Astrocyte of the cerebellum (primary cell): Measurements from ENCODE around the gene CCDC102A.

Experiments used
- DNase-seq: peaks from one replicate; pipeline ENCODE4 v3.0.0-alpha.2; 2011; ENCODE audit warnings: low read depth
- H3K4me3 ChIP-seq: 2 replicates; pipeline ENCODE4 v1.5.1; 2011; ENCODE audit warnings: mild to moderate bottlenecking, low read depth, low read length, moderate library complexity
- in situ Hi-C: cut with HindIII; loops from 2 replicates; pipeline ENCODE4 v1.10.0; 2017; ENCODE audit warnings: low sequenced_read_pairs
- TF ChIP-seq, protein P1 (sequence below): IDR thresholded peaks from 2 replicates; pipeline ENCODE4 v1.5.1; 2012; ENCODE audit warnings: low read length, low read depth, moderate library complexity, mild to moderate bottlenecking; ENCODE audit errors: missing control alignments

CCDC102A gene

DNA sequence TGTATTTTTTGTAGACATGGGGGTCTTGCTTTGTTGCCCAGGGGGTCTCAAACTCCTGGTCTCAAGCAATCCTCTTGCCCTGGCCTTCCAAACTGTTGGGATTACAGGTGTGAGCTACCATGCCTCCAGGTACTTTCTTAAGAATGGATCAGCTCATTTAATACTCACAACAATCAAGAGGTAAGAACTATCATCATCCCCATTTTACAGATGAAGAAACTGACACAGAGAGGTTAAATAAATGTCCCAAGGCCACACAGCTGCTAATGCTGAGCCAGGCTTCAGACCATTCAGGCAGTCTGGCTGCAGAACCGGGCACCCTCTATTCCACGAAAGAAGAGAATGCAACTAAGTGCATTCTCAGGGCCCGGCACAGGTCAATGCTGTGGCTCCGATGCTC is 22.0 kb downstream of the CCDC102A start:
- TF ChIP-seq, protein P1, sequence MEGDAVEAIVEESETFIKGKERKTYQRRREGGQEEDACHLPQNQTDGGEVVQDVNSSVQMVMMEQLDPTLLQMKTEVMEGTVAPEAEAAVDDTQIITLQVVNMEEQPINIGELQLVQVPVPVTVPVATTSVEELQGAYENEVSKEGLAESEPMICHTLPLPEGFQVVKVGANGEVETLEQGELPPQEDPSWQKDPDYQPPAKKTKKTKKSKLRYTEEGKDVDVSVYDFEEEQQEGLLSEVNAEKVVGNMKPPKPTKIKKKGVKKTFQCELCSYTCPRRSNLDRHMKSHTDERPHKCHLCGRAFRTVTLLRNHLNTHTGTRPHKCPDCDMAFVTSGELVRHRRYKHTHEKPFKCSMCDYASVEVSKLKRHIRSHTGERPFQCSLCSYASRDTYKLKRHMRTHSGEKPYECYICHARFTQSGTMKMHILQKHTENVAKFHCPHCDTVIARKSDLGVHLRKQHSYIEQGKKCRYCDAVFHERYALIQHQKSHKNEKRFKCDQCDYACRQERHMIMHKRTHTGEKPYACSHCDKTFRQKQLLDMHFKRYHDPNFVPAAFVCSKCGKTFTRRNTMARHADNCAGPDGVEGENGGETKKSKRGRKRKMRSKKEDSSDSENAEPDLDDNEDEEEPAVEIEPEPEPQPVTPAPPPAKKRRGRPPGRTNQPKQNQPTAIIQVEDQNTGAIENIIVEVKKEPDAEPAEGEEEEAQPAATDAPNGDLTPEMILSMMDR, result no peak
- H3K4me3 ChIP-seq, result no peak overlapping the region
- DNase-seq, result no peak
- in situ Hi-C loops, result no loop called here

DNA sequence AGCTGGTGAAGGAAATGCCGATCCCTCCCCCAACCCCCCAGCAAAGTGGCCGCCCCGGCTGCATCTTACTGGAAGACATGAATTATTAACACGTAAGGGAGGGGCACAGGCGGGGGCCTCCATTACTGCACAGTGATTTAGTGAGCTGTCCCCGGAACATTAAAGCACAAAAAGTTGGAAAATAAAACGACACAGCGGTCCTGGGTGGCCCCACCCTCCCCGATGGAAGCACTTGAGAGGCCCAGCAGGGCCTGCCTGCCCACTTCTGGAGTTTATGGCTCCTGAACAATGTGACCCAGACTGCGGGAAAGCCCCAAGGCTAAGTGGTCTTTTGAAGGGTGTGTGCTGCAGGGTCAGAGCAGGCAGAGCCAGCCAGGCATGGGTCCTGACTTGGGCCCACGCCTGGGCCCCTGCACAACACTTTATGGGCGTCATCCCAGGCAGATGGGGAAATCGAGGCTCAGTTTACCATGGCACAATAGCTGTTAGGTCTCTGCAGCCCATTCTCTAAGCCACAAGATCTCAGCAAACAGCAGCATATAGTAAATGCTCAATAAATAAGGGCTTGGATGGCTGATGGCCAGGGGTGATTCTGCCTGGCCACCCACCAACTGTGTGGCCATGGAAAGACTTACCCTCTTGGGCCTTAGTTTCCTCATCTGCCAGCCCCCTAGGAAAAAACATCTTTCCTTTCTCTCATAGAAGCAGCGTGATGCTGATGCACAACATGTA is 22.8 kb downstream of the CCDC102A start:
- in situ Hi-C loops, result no loop called here
- DNase-seq, result no peak
- TF ChIP-seq, protein P1, result no peak
- no peak overlapping the region for H3K4me3 ChIP-seq

DNA sequence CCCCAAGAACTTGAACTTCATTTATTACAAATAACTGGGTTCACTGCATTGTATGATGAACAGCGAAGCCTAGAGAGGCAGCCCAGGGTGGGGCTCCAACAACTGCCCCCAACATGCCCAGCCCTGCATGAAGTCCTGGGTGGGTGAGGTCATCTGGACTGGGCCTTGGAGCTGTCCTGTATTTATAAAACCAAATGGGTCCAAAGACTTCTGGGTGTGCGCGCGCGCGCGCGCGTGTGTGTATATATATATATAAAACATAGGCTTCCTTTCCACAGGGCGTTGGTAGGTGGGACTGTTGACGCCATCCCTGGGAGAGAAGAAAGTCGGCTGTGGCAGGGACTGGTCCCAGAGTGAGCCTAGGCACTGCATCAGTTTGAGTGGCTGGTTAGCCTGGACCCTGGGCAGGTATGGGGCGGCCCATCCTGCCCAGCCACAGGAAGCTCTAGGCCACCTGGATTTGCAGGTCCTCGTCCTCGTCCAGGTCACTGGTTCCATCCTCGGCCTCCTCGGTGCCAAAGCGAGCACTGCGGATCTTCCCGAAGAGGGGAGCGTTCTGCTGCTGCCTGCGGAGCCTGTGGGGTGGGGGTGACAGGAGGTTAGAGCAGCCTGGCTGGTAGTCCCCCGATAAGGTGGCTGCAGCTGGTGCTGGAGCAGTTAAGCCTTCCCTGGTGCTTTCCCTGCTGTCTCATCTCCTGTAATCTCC is 23.9 kb downstream of the CCDC102A start:
- TF ChIP-seq, protein P1, result no peak
- H3K4me3 ChIP-seq, result no peak overlapping the region
- in situ Hi-C loops, result no loop called here
- no peak for DNase-seq

DNA sequence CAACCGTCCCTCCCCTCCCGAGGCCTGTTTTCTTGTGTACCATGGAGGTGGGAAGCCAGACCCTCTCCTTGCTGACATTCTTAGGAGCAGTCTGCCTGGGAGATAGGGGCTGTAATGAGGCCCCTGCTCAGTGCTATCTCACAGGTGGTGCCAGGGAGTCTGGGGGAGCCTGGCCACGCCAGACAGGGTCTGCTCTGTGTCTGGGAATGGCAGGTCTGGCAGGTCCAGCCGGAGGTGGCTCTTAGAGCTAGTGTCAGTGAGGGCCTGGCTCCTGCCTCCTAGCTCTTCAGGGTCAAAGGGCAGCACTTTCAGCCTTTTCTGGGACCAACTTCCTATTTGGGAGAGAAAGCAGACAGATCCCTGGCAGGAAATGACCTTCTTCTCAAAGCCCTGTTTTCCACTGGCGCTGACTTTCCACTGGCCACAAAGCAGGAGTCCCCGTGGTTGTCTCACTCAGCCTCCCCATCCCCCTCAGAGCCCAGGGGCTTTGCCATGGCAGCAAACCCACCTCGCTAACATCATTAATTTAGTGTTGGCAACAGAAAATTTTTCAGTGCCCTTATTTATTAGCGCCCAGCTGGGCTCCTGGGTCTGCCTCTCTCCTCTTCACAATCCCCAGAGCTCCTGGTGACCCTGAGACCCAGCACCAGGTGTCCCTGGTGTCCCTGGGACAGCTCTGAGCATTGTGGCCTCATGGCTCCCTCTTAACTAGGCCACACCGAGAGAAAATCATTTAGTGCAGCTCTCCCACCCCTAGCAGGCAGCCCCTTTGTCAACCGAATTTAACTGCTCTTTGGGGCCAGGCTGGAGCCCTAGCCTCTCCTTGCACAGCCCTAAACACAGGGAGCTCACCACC is 26.1 kb downstream of the CCDC102A start:
- no peak for DNase-seq
- TF ChIP-seq, protein P1, result no peak
- in situ Hi-C loops, result no loop called here

DNA sequence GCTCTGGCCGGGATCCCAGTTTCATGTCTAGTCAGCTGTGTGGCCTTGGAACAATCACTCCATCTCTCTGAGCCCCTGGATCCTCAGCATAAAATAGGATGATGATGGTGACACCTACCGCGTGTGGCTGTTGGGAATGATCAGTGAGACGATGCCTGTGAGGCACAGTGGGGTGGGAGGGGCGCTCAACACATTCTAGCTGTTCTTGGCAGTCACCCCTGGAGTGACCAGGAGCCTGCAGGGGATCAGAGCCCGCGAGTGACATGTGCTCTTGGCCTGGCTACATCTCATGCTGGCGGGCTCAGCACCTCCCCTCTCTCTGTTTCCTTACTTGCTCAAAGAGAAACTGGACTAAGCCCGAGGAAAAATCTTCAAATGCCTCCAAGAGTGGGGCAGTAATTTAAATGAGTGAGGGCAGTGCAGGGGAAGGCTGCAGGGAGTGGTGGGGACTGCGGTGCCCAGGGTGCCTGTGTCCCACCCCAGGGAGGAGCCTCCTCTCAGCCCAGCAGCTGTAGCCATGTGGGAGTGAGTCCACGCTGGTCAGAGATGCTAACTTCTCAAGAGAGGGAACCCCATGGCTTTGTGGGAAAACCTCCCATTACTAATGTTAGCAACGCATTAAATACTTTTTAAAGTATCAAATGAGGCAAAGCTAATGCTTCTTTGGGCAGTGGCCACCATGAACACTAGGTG is 27.0 kb downstream of the CCDC102A start:
- no peak overlapping the region for H3K4me3 ChIP-seq
- TF ChIP-seq, protein P1, result no peak
- no peak for DNase-seq
- in situ Hi-C loops, result loop anchor here (5.0 kb wide), 1 partner anchor 92 kb away; no protein-coding TSS in a partner anchor

More for the DNA sequence above, 26.1 kb downstream of the CCDC102A start:
- no peak overlapping the region for H3K4me3 ChIP-seq

DNA sequence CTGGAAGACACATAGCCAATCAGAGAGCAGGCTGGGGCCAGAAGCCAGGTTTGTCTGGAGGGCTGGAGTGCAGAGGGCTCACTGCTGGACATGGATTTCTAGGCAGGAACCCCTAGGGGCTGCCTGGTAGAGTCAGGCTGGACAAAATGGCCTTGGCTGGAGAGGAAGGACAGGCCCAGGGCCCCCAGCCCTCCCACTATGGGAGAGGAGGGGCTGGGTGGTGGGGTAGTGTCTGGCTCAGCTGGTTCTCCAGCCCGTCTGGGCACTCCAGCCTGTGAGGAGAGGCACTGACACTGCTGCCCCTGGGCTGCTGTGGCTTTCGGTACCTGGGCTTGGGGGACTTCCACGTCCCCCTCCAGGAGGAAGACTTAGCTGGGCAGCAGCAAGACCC is 28.3 kb downstream of the CCDC102A start:
- TF ChIP-seq, protein P1, result no peak
- no peak overlapping the region for H3K4me3 ChIP-seq
- in situ Hi-C loops, result loop anchor here (5.0 kb wide), 1 partner anchor 91 kb away; no protein-coding TSS in a partner anchor
- no peak for DNase-seq
